Adrenal gland (tissue), 5 donors: Measurements from ENCODE around the gene ABCD3.

ENCODE experiments used
- CTCF ChIP-seq, 6 experiments: fragments of 450-650 bp in 4 of 6; fragments of 200-600 bp in 2 of 6; sonication (generic) in 1 of 6; IDR thresholded peaks; 1 replicate in 5 of 6; 2 replicates in 1 of 6; pipeline versions ENCODE4 v1.5.1 to v1.8.0; 2016 to 2021; ENCODE audit warnings: antibody characterized with exemption in 6 of 6, mild to moderate bottlenecking in 2 of 6, moderate library complexity in 1 of 6
- POLR2A ChIP-seq, 2 donors: fragments of 450-650 bp; IDR thresholded peaks; one replicate each; pipeline ENCODE4 v1.6.1; 2017; ENCODE audit warnings: antibody characterized with exemption in 2 of 2, mild to moderate bottlenecking in 2 of 2, moderate library complexity in 1 of 2
- donor health status: DM: no; HTN: no; CAD: no.

GRCh38 chr1:94389298-94389697, 28.9 kb upstream of the ABCD3 start:
- TF ChIP-seq CTCF (IDR thresholded peaks at IDR 0.05) (no peak), POLR2A (IDR thresholded peaks at IDR 0.05) (no peak)
